IPS-20b (cell line): Measurements from ENCODE around the gene SLC66A2.
"Not testable (repeated sequence)": the region's sequence is repeated elsewhere in the genome, so short reads cannot be mapped to it uniquely, and the experiment has no call there.

ENCODE experiments used
- H3K27ac ChIP-seq: one replicate; pipeline ENCODE4 v1.5.1; 2013; ENCODE audit warnings: low read length
- H3K27me3 ChIP-seq: 2 replicates; pipeline ENCODE4 v1.6.1; 2013; ENCODE audit warnings: mild to moderate bottlenecking, low read length, inconsistent platforms; ENCODE audit not compliant: insufficient read depth
- H3K36me3 ChIP-seq: 2 replicates; pipeline ENCODE4 v1.6.1; 2013; ENCODE audit warnings: low read depth, mild to moderate bottlenecking, inconsistent platforms, low read length, moderate library complexity; ENCODE audit not compliant: insufficient read depth
- H3K4me1 ChIP-seq: 2 replicates; pipeline ENCODE4 v1.6.1; 2013; ENCODE audit warnings: mild to moderate bottlenecking, control low read depth, inconsistent platforms, low read length, moderate library complexity; ENCODE audit not compliant: insufficient read depth
- H3K4me3 ChIP-seq: 2 replicates; pipeline ENCODE4 v1.5.1; 2013; ENCODE audit warnings: mild to moderate bottlenecking, low read length, inconsistent platforms
- H3K9ac ChIP-seq: 2 replicates; pipeline ENCODE4 v1.6.1; 2013; ENCODE audit warnings: low read depth, mild to moderate bottlenecking, inconsistent platforms, low read length, moderate library complexity
- H3K9me3 ChIP-seq: 2 replicates; pipeline ENCODE4 v1.6.1; 2013; ENCODE audit warnings: mild to moderate bottlenecking, low read depth, low read length, inconsistent platforms; ENCODE audit not compliant: insufficient read depth

The SLC66A2 gene

DNA sequence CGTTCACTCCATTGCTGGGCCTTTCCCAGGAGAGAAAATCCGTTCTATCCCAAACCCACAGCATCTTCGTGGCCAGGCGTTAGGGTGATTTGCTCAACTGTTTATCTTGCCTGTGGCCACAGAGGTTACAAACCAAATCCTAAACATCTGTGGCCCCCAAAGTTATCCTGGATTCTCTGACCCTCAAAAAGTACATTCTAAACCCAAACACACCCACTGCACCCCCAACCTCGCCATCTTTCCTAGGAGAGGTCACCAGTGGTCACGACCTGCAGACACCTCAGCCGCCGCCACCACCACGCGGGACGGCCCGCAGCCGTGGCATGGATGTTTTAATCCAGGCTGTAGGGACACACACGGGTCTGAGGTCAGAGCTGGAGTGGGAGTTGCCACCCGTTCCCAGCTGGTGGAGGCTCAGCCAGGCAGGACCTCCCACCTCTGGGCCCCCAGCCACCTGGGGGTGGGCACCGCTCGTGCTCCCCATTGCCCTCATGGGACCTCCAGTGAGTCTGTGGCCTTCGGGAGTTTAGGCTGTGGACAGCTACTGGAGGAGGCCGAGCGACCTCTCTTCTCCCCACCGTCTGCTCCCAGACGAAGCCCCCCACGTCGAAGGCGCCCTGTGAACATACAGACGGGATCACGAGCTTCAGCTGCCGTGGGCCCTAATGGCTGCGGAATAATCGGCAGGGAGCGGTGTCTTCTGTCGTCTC lies 81.7 kb downstream of the SLC66A2 start:
- H3K4me3 ChIP-seq: no peak overlapping the region
- H3K27me3 ChIP-seq: no peaks in the 10 kb centered on the region
- no peaks in the 10 kb centered on the region for H3K4me1 ChIP-seq
- H3K9me3 ChIP-seq: no peaks in the 10 kb centered on the region
- H3K9ac ChIP-seq: no peak overlapping the region
- no peak overlapping the region for H3K27ac ChIP-seq
- no peaks in the 10 kb centered on the region for H3K36me3 ChIP-seq

DNA sequence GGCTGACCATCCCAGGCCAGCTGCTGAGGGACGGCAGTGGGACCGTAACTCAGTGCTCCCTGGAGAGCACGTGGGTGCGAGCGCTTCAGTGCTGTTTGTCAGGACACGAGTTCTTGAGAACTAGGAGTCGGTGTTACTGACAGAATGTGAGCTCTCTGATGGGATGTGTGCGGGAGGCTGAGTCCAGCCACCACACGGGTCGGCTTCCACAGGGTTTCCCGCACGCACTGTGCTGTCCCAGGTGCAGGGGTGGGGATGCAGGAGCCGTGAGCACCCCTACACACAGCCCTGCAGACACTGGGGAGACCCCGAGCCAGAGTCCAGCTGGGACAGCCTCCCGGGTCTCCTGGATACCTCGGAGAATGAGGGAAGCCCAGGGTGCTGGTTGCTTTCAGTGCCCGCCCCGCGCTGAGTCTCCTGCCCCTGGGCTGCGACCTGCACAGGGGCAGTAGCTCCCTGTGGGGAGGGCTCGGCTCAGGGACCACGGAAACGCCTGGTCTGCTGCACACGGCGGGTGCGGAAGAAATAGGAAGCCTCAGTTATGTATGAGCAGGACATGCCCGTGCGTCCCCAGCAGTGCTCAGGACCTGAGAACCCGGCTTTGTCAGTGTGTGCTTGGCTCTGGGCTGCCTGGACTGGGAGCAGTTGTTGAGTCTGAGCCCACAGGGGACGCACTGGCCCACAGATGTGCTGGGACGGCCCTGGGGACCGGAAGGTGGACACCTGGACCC lies 82.5 kb downstream of the SLC66A2 start:
- H3K9ac ChIP-seq: no peak overlapping the region
- no peaks in the 10 kb centered on the region for H3K27me3 ChIP-seq
- no peaks in the 10 kb centered on the region for H3K4me1 ChIP-seq
- H3K4me3 ChIP-seq: no peak overlapping the region
- H3K27ac ChIP-seq: no peak overlapping the region
- no peaks in the 10 kb centered on the region for H3K36me3 ChIP-seq
- H3K9me3 ChIP-seq: no peaks in the 10 kb centered on the region

DNA sequence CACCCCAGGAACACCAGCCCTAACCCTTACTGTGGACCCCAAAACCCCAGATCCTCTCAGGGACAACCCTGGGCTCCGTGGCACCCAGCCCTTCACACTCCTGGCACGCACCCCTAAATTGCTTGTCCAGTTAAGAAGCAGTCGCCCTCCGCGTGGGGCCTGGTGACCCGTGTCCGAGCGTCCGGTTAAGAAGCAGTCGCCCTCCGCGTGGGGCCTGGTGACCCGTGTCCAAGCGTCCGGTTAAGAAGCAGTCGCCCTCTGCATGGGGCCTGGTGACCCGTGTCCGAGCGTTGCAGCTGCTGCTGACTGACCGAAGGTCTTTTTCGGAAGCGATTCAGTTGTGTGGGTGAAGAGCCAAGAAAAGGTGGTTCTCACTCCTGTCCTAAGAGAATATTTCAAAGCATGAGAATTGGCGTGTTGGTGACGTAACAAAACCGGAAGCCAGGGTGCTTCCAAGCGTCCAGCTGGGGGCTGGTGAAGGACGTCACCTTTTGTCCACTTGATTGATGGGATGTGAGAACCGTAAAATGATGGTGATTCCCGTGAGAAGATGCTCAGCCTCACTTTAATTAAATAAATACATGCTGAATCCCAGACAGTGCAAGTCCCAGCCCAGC lies 83.2 kb downstream of the SLC66A2 start:
- Histone ChIP-seq H3K27ac (no peak overlapping the region), H3K9ac (no peak overlapping the region), H3K4me3 (no peak overlapping the region), H3K27me3 (no peaks in the 10 kb centered on the region), H3K36me3 (no peaks in the 10 kb centered on the region), H3K4me1 (no peaks in the 10 kb centered on the region), H3K9me3 (no peaks in the 10 kb centered on the region)

DNA sequence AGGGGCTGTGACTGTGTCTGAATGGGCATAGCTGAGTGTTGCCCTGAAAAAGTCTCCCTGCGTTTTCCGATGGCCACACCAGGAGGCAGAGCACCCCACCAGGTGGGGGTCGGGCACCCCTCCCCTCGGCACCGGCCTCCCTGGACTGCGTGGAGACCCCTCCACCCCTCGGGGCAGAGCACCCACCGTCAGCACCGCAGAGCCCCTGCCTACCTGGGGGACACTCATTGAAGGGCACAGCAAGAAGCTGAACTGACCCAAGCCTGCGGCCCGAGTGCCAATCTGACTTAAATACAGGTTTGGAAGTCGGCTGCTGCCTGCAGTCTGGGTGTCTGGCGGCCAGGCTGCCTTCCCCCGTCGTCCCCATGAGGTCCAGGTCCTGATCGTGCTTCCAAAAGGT lies 83.8 kb downstream of the SLC66A2 start:
- no peak overlapping the region for H3K27ac ChIP-seq
- no peaks in the 10 kb centered on the region for H3K36me3 ChIP-seq
- no peaks in the 10 kb centered on the region for H3K27me3 ChIP-seq
- H3K9me3 ChIP-seq: no peaks in the 10 kb centered on the region
- H3K4me3 ChIP-seq: no peak overlapping the region
- no peak overlapping the region for H3K9ac ChIP-seq
- H3K4me1 ChIP-seq: no peaks in the 10 kb centered on the region

DNA sequence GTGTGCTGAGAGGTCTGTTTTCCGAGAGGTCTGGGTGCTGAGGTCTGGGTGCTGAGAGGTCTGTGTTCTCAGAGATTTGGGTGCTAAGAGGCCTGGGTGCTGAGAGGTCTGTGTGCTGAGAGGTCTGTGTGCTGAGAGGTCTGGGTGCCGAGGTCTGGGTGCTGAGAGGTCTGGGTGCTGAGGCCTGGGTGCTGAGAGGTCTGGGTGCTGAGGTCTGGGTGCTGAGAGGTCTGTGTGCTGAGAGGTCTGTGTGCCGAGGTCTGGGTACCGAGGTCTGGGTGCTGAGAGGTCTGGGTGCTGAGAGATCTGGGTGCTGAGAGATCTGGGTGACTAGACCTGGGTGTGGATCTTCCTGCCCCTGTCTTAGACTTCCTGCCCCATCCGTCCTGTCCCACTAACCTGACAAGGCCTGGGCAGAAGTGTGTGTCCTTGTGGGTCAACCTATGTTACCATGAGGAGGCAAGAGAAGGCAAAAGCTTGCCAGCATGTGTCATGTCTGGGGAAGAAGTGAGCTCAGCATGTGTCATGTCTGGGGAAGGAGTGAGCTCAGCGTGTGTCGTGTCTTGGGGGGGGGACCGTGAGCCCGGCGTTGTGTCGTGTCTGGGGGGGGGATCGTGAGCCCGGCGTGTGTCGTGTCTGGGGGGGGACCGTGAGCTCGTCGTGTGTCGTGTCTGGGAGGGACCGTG lies 84.4 kb downstream of the SLC66A2 start:
- Histone ChIP-seq H3K9me3 (no peaks in the 10 kb centered on the region), H3K9ac (no peak overlapping the region), H3K27me3 (no peaks in the 10 kb centered on the region), H3K4me3 (no peak overlapping the region), H3K36me3 (no peaks in the 10 kb centered on the region), H3K27ac (no peak overlapping the region), H3K4me1 (no peaks in the 10 kb centered on the region)

DNA sequence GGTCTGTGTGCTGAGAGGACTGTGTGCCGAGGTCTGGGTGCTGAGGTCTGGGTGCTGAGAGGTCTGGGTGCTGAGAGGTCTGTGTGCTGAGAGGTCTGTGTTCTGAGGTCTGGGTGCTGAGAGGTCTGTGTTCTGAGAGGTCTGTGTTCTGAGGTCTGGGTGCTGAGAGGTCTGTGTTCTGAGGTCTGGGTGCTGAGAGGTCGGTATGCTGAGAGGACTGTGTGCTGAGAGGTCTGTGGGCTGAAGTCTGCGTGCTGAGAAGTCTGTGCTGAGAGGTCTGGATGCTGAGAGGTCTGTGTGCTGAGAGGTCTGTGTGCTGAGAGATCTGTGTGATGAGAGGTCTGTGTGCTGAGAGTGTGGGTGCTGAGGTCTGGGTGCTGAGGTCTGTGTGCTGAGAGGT lies 85.5 kb downstream of the SLC66A2 start:
- not testable (repeated sequence) for H3K4me3 ChIP-seq, H3K4me1 ChIP-seq, H3K27ac ChIP-seq, H3K9me3 ChIP-seq, H3K36me3 ChIP-seq, H3K27me3 ChIP-seq, H3K9ac ChIP-seq

DNA sequence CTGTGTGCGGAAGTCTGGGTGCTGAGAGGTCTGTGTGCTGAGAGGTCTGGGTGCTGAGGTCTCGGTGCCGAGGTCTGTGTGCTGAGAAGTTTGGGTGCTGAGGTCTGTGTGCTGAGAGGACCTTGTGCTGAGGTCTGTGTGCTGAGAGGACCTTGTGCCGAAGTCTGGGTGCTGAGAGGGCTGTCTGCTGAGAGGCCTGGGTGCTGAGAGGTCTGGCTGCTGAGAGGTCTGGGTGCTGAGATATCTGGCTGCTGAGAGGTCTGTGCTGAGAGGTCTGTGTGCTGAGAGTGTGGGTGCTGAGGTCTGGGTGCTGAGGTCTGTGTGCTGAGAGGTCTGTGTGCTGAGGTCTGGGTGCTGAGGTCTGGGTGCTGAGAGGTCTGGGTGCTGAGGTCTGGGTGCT lies 86.5 kb downstream of the SLC66A2 start:
- not testable (repeated sequence) for H3K27me3 ChIP-seq, H3K9ac ChIP-seq, H3K27ac ChIP-seq, H3K4me3 ChIP-seq, H3K9me3 ChIP-seq, H3K4me1 ChIP-seq, H3K36me3 ChIP-seq

DNA sequence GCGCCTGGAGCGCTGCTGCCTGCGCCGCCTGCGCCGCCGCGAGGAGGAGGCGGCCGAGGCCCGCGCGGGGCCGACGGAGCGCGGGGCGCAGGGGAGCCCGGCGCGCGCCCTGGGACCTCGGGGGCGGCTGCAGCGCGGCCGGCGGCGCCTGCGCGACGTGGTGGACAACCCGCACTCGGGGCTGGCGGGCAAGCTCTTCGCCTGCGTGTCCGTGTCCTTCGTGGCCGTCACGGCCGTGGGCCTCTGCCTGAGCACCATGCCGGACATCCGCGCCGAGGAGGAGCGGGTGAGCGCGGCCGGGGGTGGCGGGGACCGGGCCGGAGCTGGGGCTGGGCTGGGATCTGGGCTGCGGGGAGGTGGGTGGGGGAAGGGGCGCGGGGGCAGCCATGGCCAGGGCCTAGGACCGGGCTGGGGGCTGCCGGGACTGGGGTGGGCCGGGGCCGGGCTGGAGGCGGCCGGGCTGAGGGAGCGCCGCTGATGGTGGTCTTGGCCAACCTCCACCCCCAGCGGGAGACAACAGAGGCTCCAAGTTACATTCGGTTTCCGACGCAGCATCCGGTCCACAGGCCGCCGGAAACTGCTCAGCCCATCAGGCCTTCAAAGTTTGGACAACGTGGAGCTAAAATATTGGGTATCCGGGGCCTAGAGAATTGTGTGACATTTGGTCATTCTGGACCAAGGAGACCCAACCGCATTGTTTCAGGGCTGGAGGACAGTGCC lies 87.3 kb downstream of the SLC66A2 start:
- H3K36me3 ChIP-seq: no peaks in the 10 kb centered on the region
- no peak overlapping the region for H3K27ac ChIP-seq
- no peaks in the 10 kb centered on the region for H3K27me3 ChIP-seq
- no peaks in the 10 kb centered on the region for H3K9me3 ChIP-seq
- H3K4me1 ChIP-seq: no peaks in the 10 kb centered on the region
- no peak overlapping the region for H3K4me3 ChIP-seq
- H3K9ac ChIP-seq: no peak overlapping the region

DNA sequence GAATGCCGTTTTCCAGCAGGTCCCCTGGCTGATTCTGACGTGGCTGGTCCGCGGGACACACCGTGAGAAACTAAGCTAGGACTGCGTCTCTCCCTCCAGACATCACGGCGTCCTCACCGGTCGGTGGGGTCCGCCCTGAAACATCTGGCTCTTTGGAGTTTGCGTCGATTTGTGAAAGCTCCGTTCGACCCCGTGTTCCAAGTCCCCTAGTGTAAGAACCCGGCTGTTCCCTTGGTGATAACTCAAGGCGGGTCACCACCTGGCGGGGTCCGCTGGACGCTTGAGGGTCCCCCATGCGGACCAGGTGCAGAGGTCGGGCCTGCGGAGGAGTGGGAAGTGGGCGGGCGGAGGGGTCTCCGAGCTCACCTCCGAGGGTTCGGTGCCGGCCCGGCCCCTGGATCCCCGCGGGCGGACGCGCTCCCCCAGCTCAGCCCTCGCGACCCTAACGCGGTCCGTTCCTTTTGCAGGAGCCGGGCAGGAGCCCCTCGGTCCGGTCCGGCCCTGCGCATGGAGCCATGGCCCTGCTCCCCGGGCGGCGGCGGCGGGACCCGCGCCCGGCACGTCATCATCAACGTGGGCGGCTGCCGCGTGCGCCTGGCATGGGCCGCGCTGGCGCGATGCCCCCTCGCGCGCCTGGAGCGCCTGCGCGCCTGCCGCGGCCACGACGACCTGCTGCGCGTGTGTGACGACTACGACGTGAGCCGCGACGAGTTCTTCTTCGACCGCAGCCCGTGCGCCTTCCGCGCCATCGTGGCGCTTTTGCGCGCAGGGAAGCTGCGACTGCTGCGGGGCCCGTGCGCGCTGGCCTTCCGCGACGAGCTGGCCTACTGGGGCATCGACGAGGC lies 88.1 kb downstream of the SLC66A2 start:
- Histone ChIP-seq H3K27ac (no peak overlapping the region), H3K9ac (no peak overlapping the region), H3K4me1 (no peaks in the 10 kb centered on the region), H3K27me3 (no peaks in the 10 kb centered on the region), H3K36me3 (no peaks in the 10 kb centered on the region), H3K4me3 (no peak overlapping the region), H3K9me3 (no peaks in the 10 kb centered on the region)

DNA sequence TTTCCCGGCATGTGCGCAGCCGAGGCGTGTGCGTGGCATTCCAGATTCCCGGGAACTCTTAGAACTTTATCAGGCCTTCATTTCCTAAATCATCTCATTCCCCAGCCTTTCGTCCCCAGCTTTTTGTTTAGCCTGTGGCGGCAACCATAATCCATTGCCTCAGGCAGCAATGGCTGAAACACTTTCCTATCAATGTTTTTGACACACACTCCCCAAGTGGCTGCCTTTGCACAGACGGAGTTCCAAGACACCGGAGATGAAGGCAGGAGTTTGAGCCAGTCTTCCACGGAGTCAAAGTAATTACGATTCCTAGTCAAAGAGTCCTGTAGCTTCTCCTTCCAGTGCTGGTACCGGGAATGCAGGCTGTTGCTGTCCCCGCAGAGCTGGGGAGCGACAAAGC lies 88.9 kb downstream of the SLC66A2 start:
- H3K4me3 ChIP-seq: no peak overlapping the region
- H3K27me3 ChIP-seq: no peaks in the 10 kb centered on the region
- no peaks in the 10 kb centered on the region for H3K9me3 ChIP-seq
- no peak overlapping the region for H3K9ac ChIP-seq
- no peak overlapping the region for H3K27ac ChIP-seq
- H3K36me3 ChIP-seq: no peaks in the 10 kb centered on the region
- H3K4me1 ChIP-seq: no peaks in the 10 kb centered on the region

DNA sequence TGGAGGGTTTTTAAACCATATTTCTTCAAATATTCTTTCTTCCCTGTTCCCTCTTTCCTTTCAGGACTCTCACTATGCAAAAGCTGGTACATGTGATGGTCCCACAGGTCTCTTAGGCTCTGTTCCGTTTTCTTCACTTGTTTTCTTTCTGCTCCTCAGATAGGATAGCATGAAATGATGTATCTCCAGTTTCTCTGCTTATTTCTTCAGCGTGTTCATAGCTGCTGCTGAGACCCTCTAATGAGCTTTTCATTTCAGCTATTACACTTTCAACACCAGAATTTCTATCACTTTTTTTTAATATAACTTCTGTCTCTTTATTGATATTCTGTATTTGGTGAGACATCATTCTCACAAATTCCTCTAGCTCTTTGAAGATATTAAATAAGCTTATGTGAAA lies 89.8 kb downstream of the SLC66A2 start:
- no peaks in the 10 kb centered on the region for H3K27me3 ChIP-seq
- no peak overlapping the region for H3K27ac ChIP-seq
- H3K9me3 ChIP-seq: no peaks in the 10 kb centered on the region
- H3K4me1 ChIP-seq: no peaks in the 10 kb centered on the region
- H3K4me3 ChIP-seq: no peak overlapping the region
- no peaks in the 10 kb centered on the region for H3K36me3 ChIP-seq
- H3K9ac ChIP-seq: no peak overlapping the region
